SK-N-DZ (cell line): ENCODE results near the gene MCHR1.
A peak's percentile ranks its signal among the peaks of the same experiment; 100 is the strongest.

Experiments used
- DNase-seq: peaks from one replicate; pipeline ENCODE4 v3.0.0-alpha.2; 2015; ENCODE audit warnings: low spot score

Gene MCHR1

GRCh38 chr22:40723396-40723933 lies 44.2 kb downstream of the MCHR1 start:
- no peak for DNase-seq

GRCh38 chr22:40726514-40726913 lies 47.2 kb downstream of the MCHR1 start:
- DNase-seq: no peak

- no peak for DNase-seq
These were observed 48.0 kb downstream of the MCHR1 start for GRCh38 chr22:40727070-40727963.

- no peak for DNase-seq
These were observed 48.8 kb downstream of the MCHR1 start for GRCh38 chr22:40727964-40728615.

GRCh38 chr22:40728731-40729189 lies 49.5 kb downstream of the MCHR1 start:
- peak; percentile 93 for DNase-seq

- DNase-seq: no peak
These were observed 50.0 kb downstream of the MCHR1 start for GRCh38 chr22:40729284-40729683.
